NB4 (cell line): Measurements from ENCODE around the gene BICDL1.

Source experiments
- DNase-seq: peaks from one replicate; pipeline ENCODE4 v3.0.0; 2010; ENCODE audit warnings: low read depth
- H3K4me3 ChIP-seq: one replicate; pipeline ENCODE4 v1.5.1; 2011; ENCODE audit warnings: mild to moderate bottlenecking, low read depth, low read length, moderate library complexity
- CTCF ChIP-seq: IDR thresholded peaks from one replicate; pipeline ENCODE4 v1.5.1; 2012; ENCODE audit warnings: low read depth, low read length
- MAX ChIP-seq: IDR thresholded peaks from 2 replicates; pipeline ENCODE4 v1.6.1; 2011; ENCODE audit warnings: low read depth, low read length
- MYC ChIP-seq: IDR thresholded peaks from 2 replicates; pipeline ENCODE4 v1.6.1; 2011; ENCODE audit warnings: low read depth, low read length
- POLR2A ChIP-seq: IDR thresholded peaks from 2 replicates; pipeline ENCODE4 v1.6.1; 2011; ENCODE audit warnings: mild to moderate bottlenecking; ENCODE audit not compliant: insufficient read length; ENCODE audit errors: extremely low read depth

Gene BICDL1

DNA sequence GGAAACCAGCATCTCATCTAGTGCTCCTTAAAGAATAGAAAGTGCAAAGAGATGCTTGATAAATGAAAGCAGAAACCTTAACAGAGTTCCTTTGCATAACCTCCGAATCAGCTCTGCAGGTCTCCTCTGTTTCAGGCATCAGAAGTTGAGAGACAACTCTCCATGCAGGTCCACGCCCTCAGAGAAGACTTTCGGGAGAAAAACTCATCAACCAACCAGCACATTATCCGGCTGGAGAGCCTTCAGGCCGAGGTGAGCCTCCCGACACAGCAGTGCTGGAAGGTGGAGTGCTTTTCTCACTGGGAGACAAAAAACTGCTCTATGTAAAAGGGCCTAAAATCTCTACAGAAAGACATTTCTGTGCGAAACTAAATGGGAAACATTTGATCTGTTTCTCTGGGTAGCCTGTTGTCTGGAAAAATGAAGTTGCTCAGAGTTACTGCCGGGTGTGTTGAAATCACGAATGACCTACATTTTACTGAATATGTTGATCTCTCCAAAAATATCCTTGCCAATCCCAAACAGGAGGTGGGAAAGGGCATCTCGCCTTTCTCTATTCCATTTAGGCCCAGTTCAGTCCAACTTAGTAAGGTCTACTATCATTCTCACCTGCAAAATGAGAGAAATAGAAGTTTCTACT, 72.7 kb downstream of the BICDL1 start:
- TF ChIP-seq MYC, result no peak
- no peak for TF ChIP-seq POLR2A
- TF ChIP-seq MAX, result no peak
- TF ChIP-seq CTCF, result no peak
- no peak for DNase-seq

DNA sequence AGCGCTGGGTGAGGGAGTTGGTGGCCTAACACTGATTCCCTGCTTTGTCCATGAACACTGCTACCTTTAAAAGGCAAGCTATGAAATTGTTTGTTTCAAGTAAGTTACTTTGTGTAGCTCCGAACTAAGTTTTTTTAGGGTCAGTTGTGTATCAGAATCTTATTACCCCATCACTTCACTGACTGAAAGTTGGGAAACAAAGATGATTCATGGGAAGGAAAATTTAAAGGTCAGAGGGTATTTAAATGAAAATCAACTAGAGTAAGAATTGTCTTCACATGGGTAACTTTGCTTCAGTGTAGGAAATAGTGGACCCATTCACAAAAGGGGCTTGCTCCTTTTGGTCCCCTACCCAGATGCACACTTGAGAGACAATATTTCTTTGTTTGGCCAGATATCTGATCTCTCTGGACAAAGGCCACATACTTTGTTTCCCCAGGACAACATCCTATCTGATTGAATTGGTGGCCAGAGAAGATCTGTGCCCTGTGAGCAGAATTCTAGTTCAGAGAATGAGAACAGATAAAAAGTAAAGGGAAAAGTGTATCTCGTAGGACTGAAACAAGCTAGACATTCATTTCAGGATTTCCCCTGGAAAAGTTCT, 74.0 kb downstream of the BICDL1 start:
- TF ChIP-seq MYC, result no peak
- TF ChIP-seq POLR2A, result no peak
- TF ChIP-seq MAX, result no peak
- TF ChIP-seq CTCF, result no peak
- DNase-seq, result no peak
- no peak overlapping the region for H3K4me3 ChIP-seq

More for the DNA sequence above, 72.7 kb downstream of the BICDL1 start:
- no peak overlapping the region for H3K4me3 ChIP-seq

- no peak overlapping the region for H3K4me3 ChIP-seq
- DNase-seq, result no peak
- no peak for TF ChIP-seq POLR2A
- TF ChIP-seq MAX, result no peak
- TF ChIP-seq CTCF, result no peak
- no peak for TF ChIP-seq MYC
Measured at GRCh38 chr12:120064054-120064940, 75.3 kb downstream of the BICDL1 start.

DNA sequence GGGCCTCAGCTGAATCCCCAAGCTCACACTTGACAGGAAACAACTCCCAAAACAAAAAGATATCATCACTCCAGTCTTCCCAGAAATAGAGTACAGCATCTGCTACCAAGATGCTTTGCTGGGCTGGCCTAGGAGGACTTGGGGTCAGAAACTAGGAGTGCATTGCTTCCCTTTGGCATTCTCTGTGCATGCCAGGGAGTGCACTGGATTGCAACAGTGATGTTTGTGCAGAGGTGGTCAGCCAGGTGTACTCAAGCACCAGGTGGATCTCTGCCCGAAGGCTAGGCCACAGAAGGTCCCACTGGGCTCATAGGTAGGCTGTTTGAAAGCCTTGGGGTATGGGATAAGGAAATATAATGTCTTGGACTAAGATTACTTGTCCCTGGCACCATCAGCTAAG, 76.4 kb downstream of the BICDL1 start:
- TF ChIP-seq POLR2A (no peak), MYC (no peak), CTCF (no peak), MAX (no peak)
- no peak for DNase-seq
- H3K4me3 ChIP-seq, result no peak overlapping the region

- no peak overlapping the region for H3K4me3 ChIP-seq
- TF ChIP-seq MAX, result no peak
- no peak for TF ChIP-seq MYC
- no peak for TF ChIP-seq CTCF
- TF ChIP-seq POLR2A, result no peak
- DNase-seq, result no peak
Measured at GRCh38 chr12:120066341-120066740, 77.3 kb downstream of the BICDL1 start.
